NCI-H1417 (cell line): ENCODE data around the gene UBXN2A.
"Not testable (repeated sequence)": the region's sequence is repeated elsewhere in the genome, so short reads cannot be mapped to it uniquely, and the experiment has no call there.

Experiments
- DNase-seq, 3 experiments: peaks; one replicate each; lab custom pipeline; 2025; lab: John Stamatoyannopoulos, UW

Gene UBXN2A

GRCh38 chr2:23940718-23941620 is 706 bp downstream of the UBXN2A start:
- DNase-seq = peak; percentile 62 to 87 (median 83)

DNA sequence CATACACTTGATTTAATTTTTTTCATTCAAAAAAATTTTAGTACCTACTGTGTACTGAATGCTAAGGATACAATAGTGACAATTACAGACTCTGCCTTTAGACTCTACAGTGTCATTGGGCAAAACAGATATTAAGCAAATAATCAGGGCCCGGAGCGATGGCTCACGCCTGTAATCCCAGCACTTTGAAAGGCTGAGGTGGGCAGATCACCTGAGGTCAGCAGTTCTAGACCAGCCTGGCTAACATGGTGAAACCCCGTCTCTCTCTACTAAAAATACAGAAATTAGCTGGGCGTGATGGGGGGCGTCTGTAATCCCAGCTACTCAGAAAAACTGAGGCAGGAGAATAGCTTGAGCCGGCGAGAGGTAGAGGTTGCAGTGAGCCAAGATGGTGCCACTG is 1.4 kb downstream of the UBXN2A start:
- DNase-seq = peak in 1 of 3 experiments; percentile 59

DNA sequence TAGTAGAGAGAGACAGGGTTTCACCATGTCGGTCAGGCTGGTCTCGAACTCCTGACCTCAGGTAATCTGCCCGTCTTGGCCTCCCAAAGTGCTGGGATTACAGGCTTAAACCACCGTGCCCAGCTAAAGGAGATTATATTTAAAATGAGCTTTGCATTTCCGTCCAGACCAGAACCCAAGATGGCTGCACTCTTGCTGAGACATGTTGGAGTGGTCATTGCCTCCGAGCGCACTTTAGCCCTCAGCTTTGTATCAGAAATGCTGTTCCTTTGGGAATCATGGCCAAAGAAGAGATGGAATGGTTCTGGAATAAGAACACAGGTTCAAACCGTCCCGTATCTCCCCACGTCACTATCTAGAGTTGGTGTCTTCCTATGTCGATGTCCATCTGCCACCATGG is 3.4 kb downstream of the UBXN2A start:
- DNase-seq = no peak

- no peak for DNase-seq
These were observed 4.3 kb downstream of the UBXN2A start for GRCh38 chr2:23944527-23944926.

DNA sequence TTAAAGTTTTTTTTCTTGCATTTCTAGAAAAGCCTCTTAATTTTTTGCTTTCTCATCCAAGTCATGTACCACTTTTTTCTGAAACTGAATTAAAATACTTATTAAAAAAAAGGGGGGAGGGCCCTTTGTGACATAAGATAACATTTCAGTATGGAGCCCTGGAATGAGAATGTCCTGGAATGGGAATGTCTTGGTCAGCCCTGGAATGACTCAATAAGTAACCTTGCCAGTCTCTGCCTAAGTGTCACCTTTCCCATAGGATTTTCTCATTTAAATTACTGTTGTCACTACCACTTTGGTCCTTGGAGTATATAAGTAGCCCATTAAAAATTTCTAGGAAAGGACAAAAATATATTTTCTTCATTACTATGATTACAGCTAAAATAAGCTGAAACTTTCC is 4.7 kb downstream of the UBXN2A start:
- DNase-seq = no peak

DNA sequence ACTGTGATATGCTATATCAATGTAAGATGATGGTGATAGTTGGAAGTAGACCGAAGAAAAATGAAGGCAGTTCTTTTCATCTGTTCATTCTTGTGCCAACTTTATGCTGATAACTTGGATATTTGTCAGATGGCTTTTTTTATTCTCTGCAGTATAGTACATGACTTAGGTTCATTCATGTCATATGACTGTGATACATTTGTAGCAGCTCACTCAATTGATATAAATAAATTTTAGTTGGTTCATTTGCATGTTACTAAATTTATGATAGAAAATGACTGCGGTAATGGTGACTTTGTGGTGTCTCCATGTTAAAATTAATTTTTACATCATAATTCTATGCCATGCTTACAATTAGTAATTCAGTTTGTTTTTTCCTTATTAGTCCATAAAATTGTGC is 7.1 kb downstream of the UBXN2A start:
- DNase-seq = no peak

DNA sequence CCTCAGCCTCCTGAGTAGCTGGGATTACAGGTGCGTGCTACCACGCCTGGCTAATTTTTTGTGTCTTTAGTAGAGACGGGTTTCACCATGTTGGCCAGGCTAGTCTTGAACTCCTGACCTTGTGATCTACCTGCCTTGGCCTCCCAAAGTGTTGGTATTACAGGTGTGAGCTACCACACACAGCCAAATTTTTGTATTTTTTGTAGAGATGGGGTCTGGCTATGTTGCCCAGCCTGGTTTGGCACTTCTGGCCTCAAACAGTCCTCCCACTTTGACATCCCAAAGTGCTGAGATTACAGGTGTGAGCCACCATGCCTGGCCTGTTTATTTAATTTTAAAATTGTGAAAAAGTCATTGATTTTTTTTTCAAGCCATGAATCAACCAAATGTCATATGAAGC is 12.3 kb downstream of the UBXN2A start:
- DNase-seq = not testable (repeated sequence)

DNA sequence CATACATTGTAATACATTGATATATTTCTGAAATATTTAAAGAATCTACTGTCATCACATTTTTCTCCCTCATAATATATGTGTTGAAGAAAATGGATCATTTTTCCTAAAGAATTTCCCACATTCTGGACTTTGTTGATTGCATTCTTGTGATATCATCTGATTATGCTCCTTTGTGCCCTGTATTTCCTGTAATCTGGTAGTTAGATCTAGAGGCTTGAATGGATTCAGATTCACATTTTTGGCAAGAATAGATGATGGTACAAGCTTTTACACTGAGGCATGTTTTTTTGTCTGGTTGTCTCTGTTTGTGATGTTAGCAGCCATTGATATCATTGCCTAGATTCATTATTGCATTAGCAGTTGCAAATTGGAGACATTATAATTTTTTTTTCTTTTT is 13.4 kb downstream of the UBXN2A start:
- DNase-seq = no peak

GRCh38 chr2:23954325-23955014 is 14.2 kb downstream of the UBXN2A start:
- no peak for DNase-seq

DNA sequence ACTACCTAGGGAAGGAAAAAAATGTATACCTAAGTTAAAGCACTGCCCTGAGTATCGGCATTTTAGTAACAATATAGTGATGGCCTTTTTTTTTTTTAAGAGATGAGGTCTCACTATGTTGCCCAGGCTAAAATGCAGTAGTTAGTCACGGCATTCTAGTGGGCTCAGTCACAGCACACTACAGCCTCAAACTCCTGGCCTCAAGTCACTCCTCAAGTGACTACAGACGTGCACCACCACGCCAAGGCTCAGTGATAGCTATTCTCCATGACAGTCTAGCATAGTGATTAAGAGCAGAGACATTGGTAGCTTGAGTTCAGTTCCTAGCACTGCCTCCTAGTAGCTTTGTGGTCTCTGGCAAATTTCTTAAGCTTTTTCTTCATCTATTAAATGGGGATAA is 27.6 kb downstream of the UBXN2A start:
- DNase-seq = no peak

- no peak for DNase-seq
These were observed 36.6 kb downstream of the UBXN2A start for GRCh38 chr2:23976883-23977282.

DNA sequence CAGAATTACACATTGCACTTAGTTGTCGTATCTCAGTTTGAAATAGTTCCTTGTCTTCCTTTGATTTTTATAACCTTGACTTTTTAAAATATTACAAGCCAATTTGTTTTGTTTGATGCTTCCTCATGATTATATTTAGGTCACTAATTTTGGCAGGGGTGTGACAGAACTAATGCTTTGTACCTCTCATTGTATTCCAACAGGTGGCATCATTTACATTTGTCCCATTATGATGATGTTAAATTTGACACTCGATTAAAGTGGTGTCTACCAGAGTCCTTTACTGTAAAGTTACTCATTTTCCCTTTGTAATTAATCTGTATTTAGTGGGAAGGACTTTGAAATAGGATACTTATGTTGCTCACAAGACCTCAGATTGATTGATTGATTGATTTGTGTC is 48.1 kb downstream of the UBXN2A start:
- DNase-seq = peak in 2 of 3 experiments; percentile 8 to 53

- DNase-seq = no peak
These were observed 52.7 kb downstream of the UBXN2A start for GRCh38 chr2:23992931-23993330.

DNA sequence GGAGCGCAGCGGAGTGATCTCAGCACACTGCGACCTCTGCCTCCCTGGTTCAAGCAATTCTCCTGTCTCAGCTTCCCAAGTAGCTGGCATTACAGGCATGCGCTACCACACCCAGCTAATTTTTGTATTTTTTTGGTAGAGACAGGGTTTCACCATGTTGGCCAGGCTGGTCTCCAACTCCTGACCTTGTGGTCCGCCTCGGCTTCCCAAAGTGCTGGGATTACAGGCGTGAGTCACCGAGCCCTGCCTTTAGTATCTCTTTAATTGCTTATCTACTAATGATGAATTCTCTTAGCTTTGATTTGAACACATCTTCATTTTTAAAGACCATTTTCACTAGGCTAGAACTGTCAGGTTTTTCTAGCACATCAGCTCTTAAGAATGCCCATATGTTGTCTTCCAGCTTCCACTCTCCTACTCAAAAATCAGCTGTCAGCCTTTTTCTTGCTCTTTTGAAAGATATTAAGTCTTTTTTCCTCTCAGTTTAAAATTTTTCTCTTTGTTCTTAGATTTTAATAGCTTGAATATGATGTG is 53.5 kb downstream of the UBXN2A start:
- DNase-seq = no peak

GRCh38 chr2:23994567-23994966 is 54.3 kb downstream of the UBXN2A start:
- DNase-seq = no peak

- DNase-seq = no peak
These were observed 67.4 kb downstream of the UBXN2A start for GRCh38 chr2:24007693-24008092.

DNA sequence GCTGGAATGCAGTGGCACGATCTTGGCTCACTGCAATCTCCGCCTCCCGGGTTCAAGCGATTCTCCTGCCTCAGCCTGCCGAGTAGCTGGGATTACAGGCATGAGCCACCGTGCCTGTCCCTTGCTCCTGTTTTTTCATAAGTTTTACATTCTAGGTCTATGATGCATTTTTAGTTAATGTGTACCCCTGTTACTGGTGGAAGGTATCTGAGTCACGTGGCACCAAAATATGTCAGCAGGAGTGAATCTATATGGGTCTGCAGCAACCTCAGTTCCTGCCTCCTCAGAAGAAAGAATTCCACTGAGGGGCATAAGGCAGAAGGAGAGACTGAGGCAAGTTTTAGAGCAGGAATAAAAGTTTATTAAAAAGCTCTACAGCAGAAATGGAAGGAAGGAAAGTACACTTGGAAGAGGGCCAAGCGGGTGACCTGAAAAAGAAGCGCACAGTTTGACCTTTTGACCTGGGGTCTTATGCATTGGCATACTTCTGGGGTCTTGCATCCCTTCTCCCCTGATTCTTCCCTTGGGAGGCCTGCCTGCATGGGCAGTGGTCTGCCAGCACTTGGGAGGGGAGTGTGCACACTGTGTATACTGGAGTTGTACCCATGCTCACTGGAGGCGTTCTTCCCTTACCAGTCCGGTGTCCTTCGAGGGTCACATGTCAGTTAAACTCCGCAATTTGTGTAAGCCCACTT is 68.6 kb downstream of the UBXN2A start:
- DNase-seq = no peak

DNA sequence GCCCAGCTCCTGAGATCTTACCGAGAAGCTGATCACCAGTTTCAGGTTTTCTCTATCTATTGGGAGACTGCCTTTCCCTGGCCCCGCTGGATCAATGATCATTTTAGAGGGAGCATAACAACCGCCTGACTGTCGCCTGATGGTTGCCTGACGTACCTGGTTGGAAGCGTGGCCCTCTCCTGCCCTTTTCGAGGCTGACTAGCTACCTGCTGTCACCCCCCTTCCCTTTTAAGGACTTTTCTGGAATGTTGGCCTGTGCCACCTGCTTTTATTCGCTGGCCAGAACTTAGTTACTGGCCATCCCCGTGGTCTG is 69.1 kb downstream of the UBXN2A start:
- DNase-seq = no peak

- no peak for DNase-seq
These were observed 69.6 kb downstream of the UBXN2A start, which contains the start of gene MFSD2B for GRCh38 chr2:24009680-24010476. MFSD2B (plus strand) TSS chr2:24010085; CDS start chr2:24010097, 12 bp downstream.

DNA sequence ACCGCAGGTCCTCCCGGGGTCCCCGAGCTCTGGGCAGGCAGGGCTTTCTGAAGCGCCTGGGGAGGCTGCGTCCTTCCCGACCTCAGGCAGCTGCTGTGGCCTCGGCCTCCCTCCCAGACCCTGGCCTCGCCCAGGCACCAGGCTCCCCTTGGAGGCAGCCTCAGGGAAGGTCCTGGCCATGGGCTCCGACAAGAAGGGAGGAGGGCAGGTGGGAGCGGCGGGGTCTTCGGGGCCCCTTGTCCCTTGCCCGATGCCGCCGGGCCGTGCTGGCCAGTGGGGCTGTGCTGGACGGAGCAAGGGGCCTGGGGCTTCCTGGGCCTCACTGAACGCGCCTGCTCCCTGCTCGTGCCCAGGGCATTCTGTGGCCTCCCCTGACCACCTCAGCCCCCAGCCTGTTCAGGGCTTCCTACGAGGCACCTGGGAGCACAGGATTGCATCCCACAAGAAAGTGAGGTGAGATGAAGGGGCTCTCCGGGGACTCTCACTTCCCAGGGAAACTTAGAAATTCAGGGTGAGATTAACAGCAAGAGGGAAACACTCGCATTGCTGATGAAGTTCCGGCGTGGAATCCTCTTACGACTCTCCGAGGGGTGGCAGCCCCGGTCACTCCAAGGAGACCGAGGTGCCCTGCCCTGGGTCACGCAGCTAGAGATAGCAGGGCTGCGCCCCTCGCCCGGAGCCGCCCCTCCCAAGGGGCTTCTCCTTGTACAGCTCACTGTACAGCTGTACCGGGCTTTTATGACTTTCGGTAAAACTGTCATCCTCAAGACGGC is 70.4 kb downstream of the UBXN2A start:
- DNase-seq = no peak
